Stimulated activated CD8-positive, alpha-beta memory T cell treated with anti-CD3 and anti-CD28 coated beads, Interleukin-12 subunit alpha, Interleukin-12 subunit beta, amount 100 ng/mL, for 4 hours (primary cell): ENCODE results near the gene ZNF467.

Experiments used
- DNase-seq: peaks from one replicate; pipeline ENCODE4 v3.0.0-alpha.2; 2020; ENCODE audit warnings: low read depth

ZNF467 gene

DNA sequence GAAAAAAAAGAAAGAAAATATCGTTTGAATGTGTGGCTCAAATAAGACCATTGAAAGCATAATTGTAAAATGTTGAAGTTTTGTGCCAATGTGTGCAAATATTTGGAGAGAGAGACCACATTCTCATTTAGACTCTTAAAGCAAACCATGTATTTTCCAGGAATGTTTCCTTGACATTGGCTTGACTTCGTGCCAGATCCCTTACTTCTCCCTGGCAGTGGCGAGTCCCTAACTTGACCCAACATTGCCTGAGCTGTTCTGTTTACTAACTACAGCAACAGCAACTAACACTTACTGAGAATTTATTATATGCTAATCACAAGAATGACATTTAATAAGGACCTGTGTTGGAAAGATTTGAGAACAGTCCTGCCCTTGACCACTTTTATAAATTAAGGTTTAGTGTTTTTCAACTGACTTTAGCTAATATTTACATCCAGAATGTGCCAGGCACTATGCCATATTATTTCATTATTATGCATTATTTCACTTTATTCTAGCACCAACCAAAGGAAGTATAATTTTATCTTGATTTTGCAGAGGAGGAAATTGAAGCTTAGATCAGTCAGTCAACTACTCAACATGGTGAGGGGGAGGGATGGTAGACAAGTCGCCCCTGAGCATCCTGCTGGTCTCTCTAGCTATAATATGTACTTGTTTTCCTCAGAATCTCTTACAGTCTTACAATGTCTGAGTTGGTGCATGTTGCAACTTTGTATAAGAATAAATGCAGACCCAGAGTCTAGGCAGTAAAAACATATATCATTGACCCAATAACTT is 29.7 kb downstream of the ZNF467 start:
- no peak for DNase-seq

DNA sequence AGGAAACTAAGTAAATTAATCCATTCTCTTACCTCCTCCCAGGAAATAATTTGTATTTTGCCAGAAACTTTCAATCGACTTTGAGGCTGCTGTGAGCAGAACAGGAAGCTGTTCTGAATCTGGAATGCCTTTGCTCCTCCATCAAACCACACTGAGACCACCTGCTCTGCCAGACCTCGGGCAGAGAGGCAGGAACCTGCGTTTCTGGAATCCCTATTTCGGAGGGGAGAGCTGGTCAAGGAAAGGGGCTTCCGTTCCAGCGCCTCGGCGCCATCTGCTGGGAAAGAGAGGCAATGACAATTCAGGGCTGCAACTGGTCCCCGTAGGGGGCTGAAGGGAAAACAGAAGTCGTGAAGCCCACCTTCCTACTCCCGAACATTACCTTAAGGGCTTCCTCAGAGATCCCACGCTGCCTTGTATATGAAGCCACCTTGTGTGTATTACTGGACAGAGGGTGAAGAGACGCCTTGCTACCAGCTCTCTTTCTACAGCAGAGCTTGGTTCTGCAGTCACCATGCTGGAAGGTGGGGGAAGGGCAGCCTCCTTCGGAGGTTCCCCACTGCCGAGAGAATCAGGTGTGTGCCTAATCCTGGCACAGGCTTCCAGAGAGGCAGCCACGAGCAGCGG is 31.2 kb downstream of the ZNF467 start:
- peak; percentile 33 for DNase-seq

DNA sequence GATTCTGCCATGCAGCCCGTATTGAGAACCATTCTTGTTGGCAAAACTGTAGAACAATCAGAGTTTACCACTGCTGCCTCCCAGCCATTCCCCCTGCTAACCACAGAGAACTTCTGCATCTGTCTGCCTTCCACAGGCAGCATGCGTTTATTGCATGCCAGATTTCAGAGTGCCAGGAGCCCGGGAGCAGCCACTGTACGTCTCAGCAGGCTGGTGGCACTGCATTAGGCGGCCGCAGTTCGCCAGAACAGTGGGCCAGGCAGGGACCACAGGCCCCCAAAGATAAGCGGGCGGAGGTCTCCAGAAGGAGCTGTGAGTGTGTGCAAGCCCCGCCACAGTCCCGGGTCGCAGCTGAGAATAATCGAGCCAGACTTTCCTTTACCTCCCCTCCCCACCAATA is 31.8 kb downstream of the ZNF467 start:
- no peak for DNase-seq

DNA sequence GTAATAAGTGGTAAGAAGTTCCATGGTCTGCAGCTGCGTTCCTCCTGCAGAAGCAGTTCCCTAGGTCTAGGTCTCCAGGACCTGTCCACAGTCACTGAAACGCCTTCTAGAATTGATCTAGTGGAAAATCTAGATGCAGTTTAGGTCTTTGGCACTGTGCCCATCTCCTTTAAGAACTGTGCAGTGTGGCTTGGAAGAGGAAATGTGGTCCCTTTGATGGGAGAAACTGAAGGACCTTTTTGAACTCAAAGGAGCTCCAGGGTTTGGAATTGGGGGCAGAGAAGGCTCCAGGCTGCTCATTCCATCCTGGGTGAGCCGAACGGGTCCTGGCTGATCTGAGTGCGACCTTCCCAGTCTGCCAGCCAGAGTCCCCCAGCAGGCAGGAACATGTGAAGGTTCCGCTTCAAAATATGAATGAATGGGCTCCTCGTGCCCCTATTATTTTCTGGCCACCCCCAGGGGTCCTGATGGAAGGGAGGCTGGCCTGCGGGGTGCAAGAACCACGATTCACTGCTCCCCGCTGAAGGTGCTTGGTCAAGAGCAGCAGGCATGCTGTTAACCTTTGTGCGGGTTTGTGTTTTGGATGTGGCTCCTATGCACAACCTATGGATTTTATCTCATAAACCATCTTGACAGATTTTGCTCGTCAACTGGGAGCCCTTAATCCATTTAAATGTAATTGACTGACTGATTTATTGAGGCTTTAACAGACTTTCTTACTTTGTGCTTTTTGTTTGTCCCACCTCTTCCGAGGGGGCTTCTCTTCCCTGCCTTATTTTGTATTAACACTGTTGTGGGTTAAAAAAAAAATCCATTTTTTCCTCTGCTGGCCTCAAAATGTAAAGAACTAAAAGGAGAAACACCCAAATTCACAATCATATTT is 36.7 kb downstream of the ZNF467 start:
- no peak for DNase-seq

DNA sequence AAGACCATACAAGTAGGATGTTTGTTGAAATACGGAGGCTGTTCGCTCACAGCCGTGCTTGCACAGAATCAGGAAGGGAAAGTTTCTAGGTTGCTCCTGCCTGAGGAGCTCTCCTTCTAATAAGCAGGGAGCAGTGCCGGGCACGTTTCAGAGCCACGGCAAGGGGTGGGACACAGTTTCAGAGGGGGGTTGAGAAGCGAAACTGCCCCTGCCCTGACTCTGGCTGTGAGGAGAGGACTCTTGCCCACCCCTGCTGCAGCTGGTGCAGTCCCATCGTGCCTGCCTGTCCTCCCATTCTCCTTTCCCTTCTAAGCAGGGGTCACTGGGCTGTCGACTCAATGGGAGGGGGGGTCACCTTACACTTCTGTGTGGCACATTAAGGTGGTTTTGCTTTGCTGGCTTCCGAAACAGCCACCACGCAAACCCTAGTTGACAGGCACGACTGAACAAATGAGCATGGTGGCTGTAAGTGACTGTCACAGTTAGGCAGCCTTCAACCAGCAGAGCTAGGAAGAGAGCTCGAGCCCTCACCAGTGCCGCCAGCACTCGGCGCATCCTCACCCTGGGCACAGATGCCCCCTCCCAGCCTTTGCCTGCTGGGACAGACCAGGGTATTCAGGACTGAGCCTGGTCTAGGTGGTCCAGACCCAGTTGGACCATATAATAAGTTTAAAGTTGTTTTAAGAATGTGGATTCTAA is 37.5 kb downstream of the ZNF467 start:
- DNase-seq: no peak

DNA sequence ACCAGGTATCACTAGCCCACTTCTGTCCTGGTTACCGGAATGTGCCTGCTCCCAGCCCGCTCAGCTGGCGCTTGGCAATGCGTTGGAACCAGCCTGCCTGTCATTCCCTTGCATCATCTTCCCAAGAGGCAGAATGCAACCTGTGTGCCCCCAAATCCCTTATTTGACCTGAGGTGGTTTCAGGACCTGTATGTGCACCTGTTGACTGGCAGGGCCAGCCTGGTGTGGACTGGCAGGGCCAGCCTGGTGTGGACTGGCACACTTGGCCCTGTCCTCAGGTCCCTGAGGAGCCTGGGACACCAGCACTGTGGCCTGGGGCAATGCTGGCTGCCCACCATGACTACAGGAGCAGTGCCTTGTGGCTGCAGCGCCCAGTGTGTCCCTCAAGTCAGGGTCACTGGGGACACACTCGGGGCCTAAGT is 38.2 kb downstream of the ZNF467 start:
- no peak for DNase-seq

DNA sequence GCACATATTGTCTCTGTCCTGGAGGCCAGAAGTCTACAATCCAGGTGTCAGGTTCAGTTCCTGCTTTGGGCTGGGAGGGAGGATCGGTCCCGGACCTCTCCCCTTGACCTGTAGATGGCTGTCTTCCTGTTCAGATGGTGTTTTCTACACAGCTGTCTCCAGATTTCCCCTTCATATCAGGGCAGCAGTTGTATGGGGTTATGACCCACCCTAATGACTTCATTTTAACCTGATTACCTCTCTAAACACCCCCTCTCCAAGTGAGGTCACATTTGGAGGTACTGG is 38.7 kb downstream of the ZNF467 start:
- DNase-seq: no peak

DNA sequence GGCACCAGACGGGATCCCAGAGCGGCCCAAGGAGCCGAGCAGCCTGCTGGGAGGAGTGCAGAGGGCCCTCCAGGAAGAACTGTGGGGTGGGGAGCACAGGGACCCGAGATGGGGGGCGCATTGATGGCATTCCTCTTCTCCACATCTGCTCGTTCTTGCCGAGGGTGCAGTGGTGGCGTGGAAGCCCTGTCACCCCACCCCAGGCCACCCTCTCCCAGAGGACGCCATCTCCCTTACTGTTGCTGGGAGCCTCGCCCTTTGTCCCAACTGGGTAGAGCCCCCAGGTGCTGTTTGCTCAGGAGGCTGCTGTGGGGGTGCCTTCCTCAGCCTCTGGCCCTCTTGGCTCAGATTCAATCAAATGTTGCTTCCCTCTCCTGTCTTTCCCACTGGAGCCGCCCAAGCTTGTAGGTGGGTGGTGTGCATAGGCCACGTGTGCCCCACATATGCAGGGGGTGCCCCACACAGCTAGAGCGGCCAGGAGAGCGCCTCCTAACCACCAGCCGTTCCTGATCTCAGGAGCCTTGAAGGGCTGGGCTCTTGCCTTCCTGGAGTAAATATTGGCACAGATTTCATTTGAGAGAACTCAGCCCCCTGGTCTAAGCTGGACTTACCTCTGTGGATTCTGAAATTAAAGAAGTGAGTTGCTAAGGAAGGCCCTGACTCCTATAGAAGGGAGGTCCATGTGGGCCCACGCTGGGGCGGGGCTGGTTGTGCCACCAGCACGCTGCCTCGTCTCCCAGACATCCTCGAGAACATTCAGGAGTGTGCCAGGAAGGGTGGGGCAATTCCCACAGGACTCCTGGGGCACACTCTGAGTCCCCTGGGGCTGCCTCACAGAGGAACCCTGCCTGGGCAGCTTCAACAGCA is 39.2 kb downstream of the ZNF467 start:
- DNase-seq: no peak

DNA sequence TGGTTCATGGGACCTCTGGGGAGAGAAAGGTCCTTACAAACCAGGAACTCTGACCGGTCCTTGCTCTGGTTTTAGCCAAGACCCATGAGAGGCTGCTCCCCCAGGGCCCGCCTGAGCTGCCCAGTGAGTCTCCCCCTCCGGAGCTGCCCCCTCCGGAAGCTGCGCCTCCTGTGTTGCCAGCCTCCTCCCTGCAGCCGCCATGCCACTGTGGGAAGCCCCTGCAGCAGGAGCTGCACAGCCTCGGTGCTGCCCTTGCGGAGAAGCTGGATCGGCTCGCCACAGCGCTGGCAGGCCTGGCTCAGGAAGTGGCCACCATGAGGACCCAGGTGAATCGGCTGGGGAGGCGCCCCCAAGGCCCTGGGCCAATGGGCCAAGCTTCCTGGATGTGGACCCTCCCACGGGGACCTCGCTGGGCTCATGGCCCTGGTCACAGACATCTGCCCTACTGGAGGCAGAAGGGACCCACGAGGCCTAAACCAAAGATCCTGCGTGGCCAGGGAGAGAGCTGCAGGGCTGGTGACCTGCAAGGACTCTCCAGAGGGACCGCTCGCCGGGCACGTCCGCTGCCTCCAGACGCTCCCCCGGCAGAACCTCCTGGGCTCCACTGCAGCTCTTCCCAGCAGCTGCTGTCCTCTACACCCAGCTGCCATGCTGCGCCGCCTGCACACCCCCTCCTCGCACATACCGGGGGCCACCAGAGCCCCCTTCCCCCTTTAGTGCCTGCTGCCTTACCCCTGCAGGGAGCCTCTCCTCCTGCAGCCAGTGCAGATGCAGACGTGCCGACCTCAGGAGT is 40.1 kb downstream of the ZNF467 start:
- DNase-seq: no peak

DNA sequence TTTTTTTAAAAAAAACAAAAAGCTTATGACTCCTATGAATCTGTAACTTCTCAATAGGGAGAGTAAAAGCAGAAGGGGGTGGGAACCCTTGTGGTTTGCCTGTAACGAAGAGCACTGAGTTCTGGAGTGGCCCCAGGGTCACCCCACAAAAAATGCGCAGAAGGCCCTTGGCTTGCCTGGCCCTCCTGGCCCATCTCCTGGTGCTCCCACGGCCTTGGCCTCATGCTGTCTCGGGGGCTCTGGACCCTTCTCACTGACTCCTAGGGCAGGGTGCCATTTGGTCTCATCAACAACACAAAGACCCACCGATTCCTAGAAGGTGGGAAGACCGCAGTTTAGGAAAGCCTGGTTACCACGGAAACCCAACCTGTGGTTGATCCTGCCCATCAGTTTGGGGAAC is 40.8 kb downstream of the ZNF467 start:
- no peak for DNase-seq

DNA sequence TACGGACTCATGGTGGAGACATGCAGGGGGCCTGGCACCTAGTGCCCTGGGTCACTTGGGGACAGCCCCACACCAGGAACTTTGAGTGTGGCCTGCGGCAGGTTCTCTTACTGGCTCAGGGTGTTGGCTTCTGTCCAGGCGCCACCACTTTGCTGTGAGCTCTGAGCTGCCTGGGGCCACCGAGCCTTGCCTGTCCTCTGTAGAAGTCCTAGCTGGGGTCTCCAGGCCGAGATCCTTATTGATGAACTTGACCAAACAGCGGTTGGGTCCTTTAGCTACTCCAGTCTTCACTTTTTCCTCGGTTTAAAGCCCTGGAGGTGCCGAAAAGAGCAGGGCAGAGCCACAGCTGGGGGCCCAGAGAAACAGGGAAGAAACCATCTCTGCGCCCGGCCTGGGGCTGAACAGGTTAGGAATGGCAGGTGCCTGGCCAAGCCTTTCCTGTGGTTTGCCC is 41.3 kb downstream of the ZNF467 start:
- DNase-seq: no peak

DNA sequence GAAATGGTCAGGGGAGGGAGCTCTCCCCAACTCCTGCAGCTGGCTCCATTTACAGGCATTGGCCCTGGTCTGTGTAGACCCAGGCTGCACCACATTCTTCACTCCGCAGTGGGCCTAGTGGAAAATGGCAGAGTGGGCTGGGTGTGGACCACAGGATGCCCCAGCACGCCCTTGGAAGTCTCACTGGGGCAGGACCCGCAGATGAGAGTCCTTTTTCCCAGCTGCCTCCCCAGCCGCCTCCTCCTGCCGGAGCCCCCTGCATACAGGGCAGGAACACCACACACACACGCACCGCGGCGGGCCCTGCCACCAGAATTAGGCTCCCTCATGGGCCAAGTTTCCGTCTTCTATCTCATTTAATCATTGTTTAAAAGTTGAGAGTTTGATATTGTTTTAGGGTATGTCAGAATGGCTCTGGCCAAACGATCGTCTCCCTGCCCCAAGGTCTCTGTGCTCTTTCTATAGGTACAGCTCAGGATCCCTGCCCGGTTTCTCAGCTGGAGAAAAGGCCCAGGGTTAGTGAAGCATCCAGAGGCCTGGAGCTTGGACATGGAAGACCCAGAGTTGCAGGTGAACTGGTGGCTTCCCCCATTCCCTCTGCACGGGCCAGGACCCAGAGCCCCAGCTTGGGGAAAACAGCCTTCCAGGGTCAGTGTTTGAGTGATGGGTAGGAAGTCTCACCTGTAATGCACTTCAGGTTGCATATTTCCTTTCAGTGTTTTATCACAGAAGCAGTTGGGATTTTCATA is 42.0 kb downstream of the ZNF467 start:
- no peak for DNase-seq

DNA sequence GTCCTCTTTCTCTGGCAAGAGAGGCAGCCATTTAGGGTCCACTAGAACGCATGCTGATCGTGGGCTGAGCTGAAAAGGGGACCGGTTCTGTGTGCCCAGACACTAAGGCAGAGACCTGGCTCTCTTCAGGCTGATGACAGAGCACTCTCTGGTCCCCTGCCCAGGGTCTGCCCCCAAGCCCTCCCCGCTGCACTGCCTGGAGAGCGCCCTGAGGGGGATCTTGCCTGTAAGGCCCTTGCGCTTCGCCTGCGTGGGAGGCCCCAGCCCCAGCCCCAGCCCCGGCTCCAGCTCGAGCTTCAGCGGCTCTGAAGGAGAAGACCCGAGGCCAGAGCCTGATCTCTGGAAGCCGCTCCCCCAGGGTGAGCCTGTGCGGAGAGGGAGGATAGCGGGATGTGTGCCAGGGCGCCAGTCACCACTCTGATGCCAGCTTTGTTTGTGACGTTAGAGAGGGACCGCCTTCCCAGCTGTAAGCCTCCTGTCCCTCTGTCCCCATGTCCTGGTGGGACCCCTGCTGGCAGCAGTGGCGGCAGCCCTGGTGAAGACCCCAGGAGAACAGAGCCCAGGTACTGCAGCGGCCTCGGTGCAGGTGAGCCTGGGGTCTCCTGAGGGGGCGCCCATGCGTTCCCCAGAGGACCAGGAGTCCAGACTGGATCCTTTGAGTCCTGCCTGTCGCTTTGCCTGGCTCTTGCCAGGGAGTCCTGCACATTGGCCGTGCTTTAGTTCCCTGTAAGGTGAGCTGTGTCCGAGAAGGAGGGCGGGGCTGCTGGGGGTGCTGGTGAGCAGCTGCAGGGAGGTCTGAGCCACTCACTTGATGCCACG is 43.2 kb downstream of the ZNF467 start:
- no peak for DNase-seq

DNA sequence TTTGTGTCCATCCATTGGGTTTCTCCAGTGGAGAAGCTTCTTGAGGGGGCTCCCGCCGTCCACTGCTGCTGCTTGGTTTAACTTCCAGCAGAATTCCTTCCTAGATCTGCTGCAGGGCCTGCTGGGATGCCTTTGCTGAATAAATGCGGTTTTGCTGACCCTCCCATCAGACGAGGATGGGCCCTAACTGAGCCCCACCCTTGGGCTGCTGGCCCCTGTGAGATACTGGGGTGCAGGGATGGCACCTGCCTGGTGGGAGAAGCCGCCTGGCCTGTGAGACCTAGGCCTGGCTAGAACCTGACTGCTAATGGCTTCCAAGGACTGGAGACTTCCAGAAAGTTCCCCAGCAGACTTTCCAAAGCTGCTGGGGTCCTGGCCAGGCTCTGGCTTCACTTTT is 43.8 kb downstream of the ZNF467 start:
- DNase-seq: no peak

DNA sequence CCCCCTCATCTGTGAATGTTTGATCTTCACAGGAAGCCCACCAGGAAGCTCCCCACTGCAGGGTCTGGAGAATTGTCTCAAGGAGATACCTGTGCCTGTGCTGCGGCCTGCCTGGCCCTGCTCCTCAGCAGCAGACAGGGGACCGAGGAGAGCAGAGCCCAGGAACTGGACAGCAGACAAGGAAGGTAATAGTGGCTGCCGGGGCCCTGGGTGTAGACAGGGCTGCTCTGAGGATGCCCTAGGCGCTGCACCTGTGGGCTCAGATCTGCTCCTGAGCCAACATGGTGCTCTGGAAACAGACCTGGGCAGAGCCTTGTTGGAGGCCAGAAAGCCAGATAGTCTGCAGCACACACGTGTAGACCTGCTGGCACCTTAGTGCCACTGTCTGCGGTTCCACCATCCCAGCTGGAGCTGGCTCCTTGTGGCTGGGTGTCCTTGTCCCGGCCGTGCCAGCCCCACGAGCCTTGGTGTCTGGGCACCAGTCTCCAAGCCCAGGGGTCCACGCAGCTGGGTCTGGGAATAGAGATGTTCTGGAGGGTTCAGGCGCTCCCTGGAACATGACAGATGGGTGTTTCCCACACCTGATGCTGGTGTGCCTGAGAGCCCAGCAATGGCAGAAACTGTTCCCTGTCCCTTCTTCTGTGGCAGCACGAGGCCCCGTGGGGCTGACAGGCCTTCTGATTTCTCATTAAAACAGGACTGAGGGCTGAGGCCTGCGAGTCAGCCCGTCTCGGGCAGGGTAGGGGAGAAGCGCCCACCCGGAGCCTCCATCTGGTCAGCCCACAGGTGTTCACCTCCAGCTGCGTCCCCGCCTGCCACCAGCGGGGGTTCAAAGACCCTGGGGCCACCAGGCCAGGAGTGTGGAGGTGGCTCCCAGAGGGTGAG is 44.7 kb downstream of the ZNF467 start:
- no peak for DNase-seq

DNA sequence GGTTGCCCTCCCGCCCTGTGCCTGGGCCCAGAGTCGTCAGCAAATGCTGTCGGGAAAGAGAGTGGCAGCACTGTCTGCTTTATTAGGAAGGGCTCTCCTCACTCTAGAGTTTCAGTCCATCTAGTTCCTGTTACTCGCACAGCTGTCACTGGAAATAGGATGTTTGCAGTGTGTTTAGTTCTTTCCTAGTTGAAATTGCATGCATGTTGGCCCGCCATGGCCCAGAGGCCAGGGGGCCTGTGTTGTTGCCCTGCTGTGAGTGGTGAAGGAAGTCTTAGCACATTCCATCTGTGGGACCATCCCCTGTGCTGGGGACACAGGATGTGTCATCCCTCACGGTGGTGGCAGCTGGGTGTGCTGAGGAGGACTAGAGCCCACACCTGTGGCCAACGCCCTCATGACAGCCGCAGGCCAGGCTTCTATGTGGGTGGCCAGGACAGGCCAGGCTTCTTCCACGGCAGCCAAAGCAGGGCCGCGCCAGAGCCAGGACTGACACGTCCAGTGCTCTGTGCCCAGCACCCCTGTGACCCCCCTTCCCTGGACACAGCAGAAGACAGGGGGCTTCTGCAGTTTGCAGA is 45.4 kb downstream of the ZNF467 start:
- DNase-seq: no peak

DNA sequence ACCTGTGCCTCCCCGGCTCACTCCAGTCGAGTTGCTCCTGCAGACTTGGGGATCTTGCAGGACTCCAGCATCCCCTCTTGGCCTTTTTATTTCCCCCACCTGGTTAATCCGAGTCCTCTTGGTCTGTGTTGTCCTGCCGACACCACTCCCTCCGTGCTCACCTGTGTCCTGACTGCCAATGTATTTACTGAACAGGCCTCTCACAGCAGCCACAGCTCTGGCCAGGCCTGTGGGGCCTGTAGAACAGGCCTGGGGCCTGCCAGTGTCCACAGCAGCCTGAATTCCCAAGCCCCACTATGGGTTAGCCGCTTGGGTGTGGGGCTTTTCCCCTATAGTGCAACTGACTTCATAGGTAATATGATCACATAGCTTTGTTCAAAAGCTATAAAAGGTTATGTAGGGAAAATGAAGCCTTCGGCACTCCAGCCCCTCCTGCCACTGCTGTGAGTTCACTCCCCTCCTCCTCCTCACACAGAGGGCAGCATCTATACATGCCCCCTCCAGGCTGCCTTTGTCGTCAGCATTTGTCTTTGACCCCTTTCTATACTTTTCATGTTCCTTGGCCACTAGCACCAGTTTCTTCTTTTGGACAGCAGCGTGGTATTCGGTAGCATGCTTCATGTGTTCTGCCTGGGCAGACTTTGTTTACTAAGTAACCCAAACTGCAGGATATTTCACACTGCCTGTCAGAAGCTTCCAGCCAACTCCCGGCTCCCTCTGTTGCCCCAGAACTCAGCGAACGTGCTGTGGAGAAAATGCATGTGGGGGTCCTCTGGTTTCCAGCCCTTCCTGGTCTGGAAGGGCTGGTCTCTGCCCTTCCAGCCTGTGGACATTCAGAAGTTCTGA is 46.1 kb downstream of the ZNF467 start:
- no peak for DNase-seq
